Measurements from ENCODE around the gene TAF1B.
A peak's percentile ranks its signal among the peaks of the same experiment; 100 is the strongest.

Gene TAF1B

DNA sequence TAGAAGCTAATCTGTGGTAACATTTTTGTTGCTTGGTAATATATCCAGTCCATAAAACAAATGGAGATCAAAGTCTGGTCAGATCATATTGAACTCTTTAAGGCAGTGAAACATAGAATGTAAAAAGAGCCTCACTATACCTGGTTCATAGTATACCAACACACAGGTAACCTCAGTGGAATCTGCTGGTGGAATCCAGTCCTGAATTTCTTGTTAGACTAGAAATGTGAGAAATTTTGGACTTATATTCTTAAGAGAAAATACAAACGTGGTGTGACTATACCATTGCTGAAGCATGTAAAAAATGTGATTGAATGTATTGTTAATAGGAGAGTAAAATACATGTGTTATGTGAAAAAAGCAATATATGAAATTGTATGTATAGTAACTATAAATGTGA lies 62.1 kb downstream of the TAF1B start:
- H3K27ac ChIP-seq: no peak overlapping the region
- POLR2A ChIA-PET (ENCODE audit: low non-redundant PET): no interaction called here
- peak; percentile 21 for DNase-seq (ENCODE audit: low spot score)
- CTCF ChIA-PET: no interaction called here
- TF ChIP-seq, protein P1, sequence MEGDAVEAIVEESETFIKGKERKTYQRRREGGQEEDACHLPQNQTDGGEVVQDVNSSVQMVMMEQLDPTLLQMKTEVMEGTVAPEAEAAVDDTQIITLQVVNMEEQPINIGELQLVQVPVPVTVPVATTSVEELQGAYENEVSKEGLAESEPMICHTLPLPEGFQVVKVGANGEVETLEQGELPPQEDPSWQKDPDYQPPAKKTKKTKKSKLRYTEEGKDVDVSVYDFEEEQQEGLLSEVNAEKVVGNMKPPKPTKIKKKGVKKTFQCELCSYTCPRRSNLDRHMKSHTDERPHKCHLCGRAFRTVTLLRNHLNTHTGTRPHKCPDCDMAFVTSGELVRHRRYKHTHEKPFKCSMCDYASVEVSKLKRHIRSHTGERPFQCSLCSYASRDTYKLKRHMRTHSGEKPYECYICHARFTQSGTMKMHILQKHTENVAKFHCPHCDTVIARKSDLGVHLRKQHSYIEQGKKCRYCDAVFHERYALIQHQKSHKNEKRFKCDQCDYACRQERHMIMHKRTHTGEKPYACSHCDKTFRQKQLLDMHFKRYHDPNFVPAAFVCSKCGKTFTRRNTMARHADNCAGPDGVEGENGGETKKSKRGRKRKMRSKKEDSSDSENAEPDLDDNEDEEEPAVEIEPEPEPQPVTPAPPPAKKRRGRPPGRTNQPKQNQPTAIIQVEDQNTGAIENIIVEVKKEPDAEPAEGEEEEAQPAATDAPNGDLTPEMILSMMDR (conservative IDR thresholded peaks at IDR 0.05; ENCODE audit: low read depth): no peak

DNA sequence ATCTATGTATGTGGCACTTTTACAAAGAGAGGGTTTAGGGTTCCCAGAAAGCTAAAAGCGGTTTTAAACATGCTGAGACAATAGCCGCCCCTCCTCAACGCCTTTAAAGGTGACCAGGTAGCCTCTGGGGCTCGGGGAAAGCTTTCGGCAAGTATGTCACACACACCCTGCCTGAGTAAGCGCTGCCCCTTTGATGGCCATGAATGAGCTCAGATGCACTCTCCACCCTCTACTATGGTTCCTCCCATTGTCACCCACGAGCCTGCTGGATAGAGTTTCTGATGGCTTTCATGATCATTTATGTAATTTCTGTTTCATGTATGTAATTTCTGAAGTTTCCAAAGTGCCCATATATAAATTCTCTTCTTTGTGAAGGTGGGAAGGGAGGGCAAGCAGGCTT lies 64.1 kb downstream of the TAF1B start:
- no peak for DNase-seq (ENCODE audit: low spot score)
- TF ChIP-seq, protein P1 (conservative IDR thresholded peaks at IDR 0.05; ENCODE audit: low read depth): no peak
- no peak overlapping the region for H3K27ac ChIP-seq
- ChIA-PET CTCF (interaction anchor here (0.8 kb wide), 1 partner anchor 9 kb away, joined by 8 read pairs; no protein-coding TSS in a partner anchor), POLR2A (ENCODE audit: low non-redundant PET) (no interaction called here)

DNA sequence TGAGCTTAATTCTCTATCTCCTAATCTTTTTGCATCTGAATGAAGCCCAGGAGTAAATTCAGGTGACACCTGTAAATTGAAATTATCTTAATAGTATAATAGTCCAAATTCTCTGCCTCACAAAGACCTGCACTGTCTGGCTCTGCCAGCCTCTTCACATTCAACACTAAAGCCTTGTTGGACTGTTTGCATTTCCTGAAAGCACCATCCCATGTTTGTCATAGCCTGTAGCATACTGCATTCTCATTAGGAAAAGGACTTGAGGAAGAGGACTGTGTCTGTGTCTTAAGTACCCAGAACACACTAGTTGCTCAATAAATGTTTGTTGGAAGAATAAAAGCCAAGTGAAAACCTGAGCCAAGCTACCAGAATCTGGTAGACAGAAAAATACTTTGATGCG lies 65.4 kb downstream of the TAF1B start:
- TF ChIP-seq, protein P1 (conservative IDR thresholded peaks at IDR 0.05; ENCODE audit: low read depth): no peak
- no peak overlapping the region for H3K27ac ChIP-seq
- POLR2A ChIA-PET (ENCODE audit: low non-redundant PET): no interaction called here
- DNase-seq (ENCODE audit: low spot score): no peak
- CTCF ChIA-PET: interaction anchor here (0.8 kb wide), 1 partner anchor 108 kb away, joined by 6 read pairs; no protein-coding TSS in a partner anchor

DNA sequence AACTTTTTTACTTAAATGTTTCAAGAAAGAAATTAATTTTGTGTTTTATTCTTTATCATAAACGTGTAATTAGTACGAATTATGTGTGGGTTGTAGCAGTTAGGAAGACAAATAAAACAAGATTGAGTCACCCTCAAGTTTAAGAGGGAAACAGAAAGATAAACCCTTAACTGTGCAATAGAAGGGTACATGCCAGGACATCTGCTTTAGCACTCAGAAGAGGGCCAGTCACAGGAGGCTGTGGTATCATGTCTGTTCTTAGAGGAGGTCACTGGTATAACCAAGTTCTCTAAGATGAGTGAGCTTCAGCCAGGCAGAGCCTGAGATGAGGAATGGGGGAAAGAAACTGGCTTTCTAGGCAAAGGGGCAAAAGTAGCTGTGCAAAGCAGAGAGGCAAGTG lies 65.8 kb downstream of the TAF1B start:
- POLR2A ChIA-PET (ENCODE audit: low non-redundant PET): no interaction called here
- H3K27ac ChIP-seq: no peak overlapping the region
- DNase-seq (ENCODE audit: low spot score): no peak
- CTCF ChIA-PET: interaction anchor here (0.8 kb wide), 1 partner anchor 109 kb away, joined by 6 read pairs; no protein-coding TSS in a partner anchor
- TF ChIP-seq, protein P1 (conservative IDR thresholded peaks at IDR 0.05; ENCODE audit: low read depth): no peak

DNA sequence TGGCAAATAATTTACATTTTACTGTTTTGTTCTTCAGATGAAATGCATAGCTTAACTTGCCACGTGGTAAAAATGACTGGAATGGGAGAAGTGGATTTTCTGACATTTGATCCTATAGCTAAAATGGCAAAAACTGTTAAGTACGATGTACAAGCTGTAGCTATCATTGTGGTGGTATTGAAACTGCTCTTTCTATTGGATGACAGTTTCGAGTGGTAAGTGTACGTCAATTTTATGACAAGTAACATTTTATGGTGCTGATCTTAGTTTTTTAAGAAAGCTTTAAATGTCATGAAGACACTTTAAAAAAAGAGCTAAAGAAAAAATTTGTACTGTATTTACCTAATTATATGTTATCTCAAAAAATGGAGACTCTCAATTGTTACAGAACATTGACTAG lies 67.4 kb downstream of the TAF1B start:
- ChIA-PET POLR2A (ENCODE audit: low non-redundant PET) (no interaction called here), CTCF (interaction anchor here (0.8 kb wide), 1 partner anchor 111 kb away, joined by 5 read pairs; no protein-coding TSS in a partner anchor)
- TF ChIP-seq, protein P1 (conservative IDR thresholded peaks at IDR 0.05; ENCODE audit: low read depth): no peak
- H3K27ac ChIP-seq: no peak overlapping the region
- DNase-seq (ENCODE audit: low spot score): no peak

DNA sequence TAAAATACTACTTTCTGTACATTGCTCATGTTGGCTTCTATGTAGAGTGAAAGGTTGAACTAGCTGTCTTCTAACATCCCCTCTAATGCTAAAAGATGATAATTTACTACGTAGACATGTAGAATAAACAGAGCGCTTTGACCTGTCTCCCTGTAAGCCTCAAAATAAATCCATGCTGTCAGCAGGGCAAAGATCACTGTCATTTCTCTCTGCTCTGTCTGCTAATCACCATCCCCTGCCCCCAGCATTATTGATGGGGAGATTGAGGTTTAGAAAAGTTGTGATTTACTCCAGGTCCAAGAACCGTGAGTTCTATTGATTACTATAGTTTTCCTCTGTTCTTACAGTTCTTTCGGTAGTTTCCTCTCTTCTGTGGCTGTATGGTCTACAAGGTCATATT lies 69.2 kb downstream of the TAF1B start:
- no peak overlapping the region for H3K27ac ChIP-seq
- TF ChIP-seq, protein P1 (conservative IDR thresholded peaks at IDR 0.05; ENCODE audit: low read depth): no peak
- no peak for DNase-seq (ENCODE audit: low spot score)
- CTCF ChIA-PET: interaction anchor here (0.6 kb wide), 1 partner anchor 34 kb away, joined by 4 read pairs; no protein-coding TSS in a partner anchor
- POLR2A ChIA-PET (ENCODE audit: low non-redundant PET): interaction anchor here (0.5 kb wide), 1 partner anchor 8 kb away, joined by 3 read pairs; no protein-coding TSS in a partner anchor

Measured in RWPE1 (cell line).